OCI-LY1 (cell line): ENCODE data around the gene CENPO.

Source experiments
- CTCF ChIP-seq: fragments of 200-600 bp; sonication (generic), shearing (Covaris generic); IDR thresholded peaks from 2 replicates; pipeline ENCODE4 v1.5.1; 2017; ENCODE audit warnings: mild to moderate bottlenecking, antibody characterized with exemption, low read length, moderate library complexity, mixed read lengths
- EZH2 ChIP-seq: fragments of 200-600 bp; sonication (generic), shearing (Covaris generic); IDR thresholded peaks from 2 replicates; pipeline ENCODE4 v1.8.0; 2017; ENCODE audit warnings: borderline replicate concordance, mixed run types, mild to moderate bottlenecking, antibody characterized with exemption, low read length, moderate library complexity, mixed read lengths

- TF ChIP-seq EZH2 (no peak), CTCF (no peak)
Observed at GRCh38 chr2:24774373-24774772, 18.9 kb upstream of the CENPO start.
